CD4-positive, alpha-beta T cell treated with Interleukin-2 at 100 ng/mL for 4 hours (primary cell): Measurements from ENCODE around the gene NTM.
"Not testable (repeated sequence)": the region's sequence is repeated elsewhere in the genome, so short reads cannot be mapped to it uniquely, and the experiment has no call there.

Experiments used
- DNase-seq: peaks from one replicate; pipeline ENCODE4 v3.0.0-alpha.2; 2020; ENCODE audit warnings: low spot score

Gene NTM

DNA sequence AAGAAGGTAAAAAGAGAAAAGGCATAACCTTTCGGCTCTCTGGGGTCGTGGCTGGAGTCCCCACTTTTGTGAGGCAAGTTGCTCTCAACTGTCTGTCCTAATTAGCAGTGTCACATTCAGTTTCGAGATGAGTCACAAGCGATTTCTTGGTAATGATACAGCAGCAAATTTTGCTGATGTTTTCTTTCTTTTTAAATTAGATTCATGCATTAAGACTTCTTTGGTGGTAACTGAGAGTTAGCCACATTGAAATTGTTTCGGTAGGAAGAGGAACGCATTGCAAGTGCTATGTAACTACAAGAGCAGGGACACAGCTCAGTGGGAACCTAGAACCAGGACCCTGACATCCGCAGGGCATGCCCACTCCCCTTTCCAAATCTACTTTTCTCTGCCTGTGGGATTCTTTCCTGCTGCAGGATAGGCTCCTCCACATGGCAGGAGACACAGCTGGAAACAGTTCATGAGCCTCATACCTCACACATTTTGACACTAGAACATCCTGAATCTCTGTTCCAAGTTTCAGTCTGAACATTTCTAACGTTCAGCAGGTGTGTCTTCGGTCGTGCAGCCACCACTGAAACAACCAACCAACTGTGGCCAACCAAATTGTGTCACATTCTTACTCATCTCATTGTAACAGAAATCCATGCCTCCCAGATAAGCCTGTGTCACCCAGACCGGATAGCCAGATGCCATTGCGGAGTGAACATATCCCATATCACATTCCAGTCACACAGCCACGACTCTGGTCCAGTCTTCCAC lies 987.6 kb downstream of the NTM start:
- peak; percentile 11 for DNase-seq

DNA sequence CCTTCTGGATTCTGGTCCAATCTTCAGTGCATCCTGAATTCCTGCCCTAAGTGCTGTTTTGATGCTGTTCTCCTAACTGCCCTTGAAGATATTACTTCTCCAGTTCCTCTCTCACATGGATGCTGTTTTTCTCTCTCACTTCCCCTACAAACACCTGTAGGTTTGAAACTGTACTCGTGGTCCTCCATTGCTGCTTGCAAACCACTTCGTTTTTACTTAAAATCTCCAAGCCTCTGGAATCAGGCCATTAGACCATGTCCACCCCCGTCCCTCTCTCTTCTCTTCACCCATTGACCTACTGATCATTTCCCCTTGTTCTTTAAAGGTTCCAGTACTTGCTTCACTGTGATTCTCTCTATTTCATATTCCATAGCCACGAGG lies 988.1 kb downstream of the NTM start:
- no peak for DNase-seq

DNA sequence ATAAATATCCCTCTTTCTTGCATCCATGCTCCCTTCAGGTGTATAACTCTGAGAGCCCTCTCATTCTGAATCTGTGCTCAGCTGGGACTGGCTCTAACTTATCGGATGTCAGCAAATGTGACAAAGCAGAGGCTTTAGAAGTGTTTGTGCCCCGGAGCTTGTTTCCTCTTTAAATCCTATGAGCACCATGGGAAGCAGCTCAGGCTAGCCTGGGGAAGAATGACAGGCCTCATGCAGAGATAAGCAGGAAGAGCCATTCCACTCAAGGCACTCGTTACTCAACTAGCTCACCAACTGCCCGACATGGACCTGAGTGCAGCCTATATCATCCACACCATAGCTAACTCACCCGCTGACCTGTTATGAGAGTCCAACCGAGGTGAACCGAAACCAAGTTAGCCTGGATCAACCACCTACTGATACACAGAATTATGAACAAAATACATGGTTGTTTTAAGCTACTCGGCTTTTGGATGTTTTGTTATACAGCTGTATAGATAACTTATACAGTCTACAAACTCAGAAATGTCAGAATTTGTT lies 990.7 kb downstream of the NTM start:
- no peak for DNase-seq

DNA sequence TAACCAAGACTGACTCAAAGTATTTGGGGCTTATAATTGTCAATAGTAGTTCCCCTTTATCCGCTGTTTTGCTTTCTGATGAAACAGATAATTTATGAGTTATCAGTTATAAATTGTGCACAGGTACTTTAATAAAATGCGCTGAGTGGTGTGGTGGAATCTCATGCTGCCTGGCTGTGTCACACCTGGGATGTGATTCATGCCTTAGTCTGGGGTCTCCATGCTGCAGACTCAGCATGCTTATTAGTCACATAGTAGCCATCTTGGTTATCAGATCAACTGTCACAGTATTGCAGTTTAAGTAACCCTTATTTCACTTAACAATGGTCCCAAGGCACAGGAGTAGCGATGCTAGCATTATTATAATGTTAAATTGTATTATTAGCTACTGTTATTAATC lies 995.2 kb downstream of the NTM start:
- no peak for DNase-seq

DNA sequence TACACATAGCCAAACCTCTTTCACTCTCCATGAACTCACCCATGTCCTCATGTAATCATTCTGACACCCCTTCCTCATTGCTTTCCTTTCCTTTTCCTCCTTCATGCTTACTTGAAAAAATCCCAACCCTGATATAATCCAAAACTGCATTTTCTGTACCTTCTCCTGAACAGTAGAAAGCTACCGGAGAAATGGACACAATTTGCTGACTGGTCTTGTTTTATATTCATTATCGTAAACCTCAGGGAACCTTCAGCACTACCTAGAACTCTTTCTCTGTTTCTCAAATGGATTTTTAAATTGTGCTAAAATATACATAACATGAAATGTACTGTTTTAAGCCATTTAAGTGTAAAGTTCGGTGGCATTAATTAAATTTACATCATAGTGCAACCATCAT lies 996.9 kb downstream of the NTM start:
- DNase-seq: no peak

DNA sequence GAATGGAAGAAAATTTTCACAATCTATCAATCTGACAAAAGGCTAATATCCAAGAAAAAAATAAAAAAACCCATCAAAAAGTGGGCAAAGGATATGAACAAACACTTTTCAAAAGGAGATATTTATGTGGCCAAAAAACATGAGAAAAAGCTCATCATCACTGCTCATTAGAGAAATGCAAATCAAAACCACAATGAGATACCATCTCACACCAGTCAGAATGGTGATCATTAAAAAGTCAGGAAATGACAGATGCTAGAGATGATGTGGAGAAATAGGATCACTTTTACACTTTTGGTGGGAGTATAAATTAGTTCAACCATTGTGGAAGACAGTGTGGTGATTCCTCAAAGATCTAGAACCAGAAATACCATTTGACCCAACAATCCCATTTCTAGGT lies 999.7 kb downstream of the NTM start:
- not testable (repeated sequence) for DNase-seq

DNA sequence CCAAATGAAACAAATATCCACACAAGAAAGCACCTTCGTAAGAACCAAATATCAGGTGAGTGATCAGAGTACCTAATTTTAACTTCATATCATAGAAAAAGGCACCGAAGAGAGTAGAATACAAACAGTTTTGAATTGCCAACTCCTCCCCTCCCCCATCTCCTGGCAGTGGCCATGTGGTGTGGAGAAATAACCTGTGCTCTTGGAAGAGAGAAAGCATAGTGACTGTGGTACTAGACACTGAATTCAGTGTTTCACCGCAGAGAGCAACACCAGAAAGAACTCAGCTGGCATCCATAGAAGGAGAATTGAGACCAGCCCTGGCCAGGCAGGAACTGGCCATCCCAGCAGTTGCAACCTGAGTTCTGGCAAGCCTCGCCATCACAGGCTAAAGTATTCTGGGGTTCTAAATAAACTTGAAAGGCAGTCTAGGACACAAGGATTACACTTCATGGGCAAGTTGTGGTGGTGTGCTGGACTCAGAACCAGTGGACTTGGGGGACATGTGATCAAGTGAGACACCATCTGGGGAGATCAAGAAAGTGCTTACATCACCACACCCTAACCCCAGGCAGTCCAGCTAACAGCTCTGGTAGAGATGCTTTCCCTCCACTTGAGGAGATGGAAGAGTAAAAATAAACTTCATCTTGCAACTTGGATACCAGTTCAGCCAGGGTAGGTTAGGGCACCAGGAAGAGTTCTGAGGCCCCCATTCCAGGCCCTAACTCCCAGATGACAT lies 1003.2 kb downstream of the NTM start:
- DNase-seq: no peak

DNA sequence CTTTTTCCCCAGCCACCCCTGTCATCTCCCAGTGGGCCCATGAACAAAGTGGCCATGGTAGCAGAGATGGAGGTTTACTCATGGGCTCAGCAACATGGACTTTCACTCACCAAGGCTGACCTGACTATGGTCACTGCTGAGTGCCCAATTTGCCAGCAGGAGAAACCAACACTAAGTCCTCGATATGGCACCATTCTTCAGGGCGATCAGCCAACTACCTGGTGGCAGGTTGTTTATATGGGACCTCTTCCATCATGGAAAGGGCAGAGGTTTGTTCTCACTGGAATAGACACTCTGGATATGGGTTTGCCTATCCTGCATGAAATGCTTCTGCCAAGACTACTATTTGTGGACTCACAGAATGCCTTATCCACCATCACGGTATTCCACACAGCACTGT lies 1009.1 kb downstream of the NTM start:
- no peak for DNase-seq
